GM18909 (cell line): ENCODE measurements around the gene PRCP.
A peak's percentile ranks its signal among the peaks of the same experiment; 100 is the strongest.
"Not testable (repeated sequence)": the region's sequence is repeated elsewhere in the genome, so short reads cannot be mapped to it uniquely, and the experiment has no call there.

Experiments used
- ATAC-seq: cut with Tn5 transposase; IDR thresholded peaks from one replicate; pipeline ENCODE4 v1.9.1; 2021; ENCODE audit warnings: mild to moderate bottlenecking; ENCODE audit not compliant: unreplicated experiment, poor library complexity

PRCP gene

GRCh38 chr11:82874646-82875523 is 25.3 kb downstream of the PRCP start:
- ATAC-seq: no peak

- no peak for ATAC-seq
Measured at GRCh38 chr11:82873919-82874333, 26.3 kb downstream of the PRCP start.

DNA sequence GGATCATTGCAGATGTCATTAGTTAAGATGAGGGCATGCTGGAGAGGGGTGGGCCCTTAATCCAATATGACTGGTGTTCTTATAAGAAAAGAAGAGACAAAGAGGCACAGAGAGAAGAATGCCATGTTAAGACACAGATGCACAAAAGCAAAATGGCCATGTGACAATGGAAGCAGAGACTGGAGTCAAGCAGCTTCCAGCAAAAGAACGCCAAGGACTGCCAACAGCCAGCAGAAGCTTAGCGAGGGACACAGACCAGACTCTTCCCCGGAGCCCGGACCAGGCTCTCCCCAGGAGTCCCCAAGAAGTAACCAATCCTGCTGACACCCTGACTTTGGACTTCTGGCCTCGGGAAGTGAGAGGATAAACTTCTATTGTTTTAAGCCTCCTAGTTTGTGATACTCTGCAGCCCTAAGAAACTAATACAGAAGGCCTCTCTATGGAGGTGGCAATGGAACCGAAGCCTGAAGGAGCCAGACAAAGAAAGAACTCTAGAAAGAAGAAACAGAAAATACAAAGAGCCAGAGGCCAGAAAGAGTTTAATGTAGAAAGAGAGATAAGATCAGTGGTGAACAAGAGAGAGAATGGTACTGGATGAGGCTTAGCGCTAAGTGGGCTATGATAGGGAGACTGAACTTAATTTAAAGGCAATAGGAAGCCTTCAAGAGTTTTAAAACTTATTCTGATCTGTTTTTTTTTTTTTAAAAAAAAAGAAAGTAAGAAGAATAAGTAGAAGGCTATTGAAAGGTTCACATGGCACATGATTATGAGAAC is 27.7 kb downstream of the PRCP start:
- ATAC-seq: no peak

DNA sequence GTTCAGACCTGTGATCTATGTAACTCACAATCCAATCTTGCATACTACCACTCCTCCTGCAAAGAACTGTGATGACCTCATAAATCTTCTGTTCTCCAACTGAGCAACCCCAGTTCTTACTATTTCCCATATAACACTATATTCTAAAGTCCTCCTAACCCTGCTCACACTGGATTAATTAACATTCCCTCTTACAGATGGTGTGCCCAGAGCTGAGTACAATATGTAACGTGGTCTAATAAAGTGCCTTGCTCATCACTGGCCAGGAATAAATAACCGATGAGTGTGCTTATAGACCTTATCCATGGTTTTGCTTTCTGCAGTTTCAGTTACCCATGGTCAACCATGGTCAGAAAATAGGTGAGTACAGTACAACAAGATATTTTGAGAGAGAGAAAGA is 28.6 kb downstream of the PRCP start:
- no peak for ATAC-seq

GRCh38 chr11:82869657-82870056 is 30.6 kb downstream of the PRCP start:
- no peak for ATAC-seq

- peak; percentile 60 for ATAC-seq
Measured at GRCh38 chr11:82867495-82868082, 32.6 kb downstream of the PRCP start.

- ATAC-seq: no peak
Measured at GRCh38 chr11:82865841-82866240, 34.4 kb downstream of the PRCP start.

DNA sequence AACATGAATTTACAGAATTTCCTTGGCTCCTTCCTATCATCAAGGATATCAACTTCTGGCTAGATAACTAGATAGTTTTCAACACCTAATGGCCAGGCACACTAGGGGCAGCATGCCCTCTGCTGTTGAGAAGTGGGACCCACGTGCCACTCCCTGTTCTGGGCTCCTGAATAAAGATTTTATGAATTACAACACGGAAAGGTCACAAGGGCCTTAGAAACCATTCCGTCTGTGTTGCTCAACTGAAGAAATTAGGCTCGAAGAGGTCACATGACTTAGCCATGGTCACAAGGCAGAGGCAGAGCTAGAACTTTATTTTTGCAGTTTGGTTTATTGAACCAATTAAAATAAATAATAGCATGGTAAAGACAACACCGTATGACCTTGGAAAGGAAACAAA is 36.0 kb downstream of the PRCP start:
- ATAC-seq: peak; percentile 66

GRCh38 chr11:82863209-82863608 is 37.0 kb downstream of the PRCP start:
- ATAC-seq: no peak

DNA sequence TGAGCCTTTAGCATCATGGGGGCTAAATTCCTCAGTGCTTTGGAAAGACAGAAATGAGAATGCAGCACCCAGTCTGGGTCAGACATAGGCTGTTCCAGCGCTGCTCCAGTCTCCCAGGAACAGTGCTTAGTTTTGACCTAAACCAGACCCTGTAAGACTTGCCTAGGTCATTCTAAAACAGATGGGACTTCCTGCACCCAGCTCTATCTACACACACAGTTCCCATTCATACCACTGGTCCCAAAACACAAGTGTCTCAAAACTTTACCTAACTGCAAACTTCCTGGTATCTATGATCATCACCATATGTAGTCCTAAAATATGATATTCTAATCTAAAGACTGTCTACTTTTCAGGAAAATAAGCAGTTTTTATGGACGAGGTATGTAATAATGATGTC is 37.9 kb downstream of the PRCP start:
- ATAC-seq: no peak

- no peak for ATAC-seq
Measured at GRCh38 chr11:82859750-82860149, 40.5 kb downstream of the PRCP start.

- ATAC-seq: no peak
Measured at GRCh38 chr11:82858556-82859091, 41.6 kb downstream of the PRCP start.

- ATAC-seq: no peak
Measured at GRCh38 chr11:82858133-82858532, 42.1 kb downstream of the PRCP start.

DNA sequence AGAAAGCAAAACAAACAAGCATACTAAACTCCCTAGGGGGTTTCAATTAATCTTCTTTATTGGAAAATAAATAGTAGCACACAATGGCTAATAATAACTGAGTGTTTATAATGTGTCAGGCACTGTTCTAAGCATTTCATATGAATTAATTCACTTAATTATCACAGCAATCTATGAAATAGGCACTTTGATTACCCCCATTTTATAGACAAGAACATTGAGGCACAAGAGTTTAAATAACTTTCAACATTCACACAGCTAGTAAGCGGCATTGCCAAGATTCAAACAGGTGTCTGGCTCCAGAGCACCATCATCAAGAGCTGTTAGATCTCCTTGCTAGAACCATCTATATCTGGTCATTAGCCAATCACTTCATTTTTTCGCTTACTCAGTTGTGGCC is 43.1 kb downstream of the PRCP start:
- ATAC-seq: no peak

DNA sequence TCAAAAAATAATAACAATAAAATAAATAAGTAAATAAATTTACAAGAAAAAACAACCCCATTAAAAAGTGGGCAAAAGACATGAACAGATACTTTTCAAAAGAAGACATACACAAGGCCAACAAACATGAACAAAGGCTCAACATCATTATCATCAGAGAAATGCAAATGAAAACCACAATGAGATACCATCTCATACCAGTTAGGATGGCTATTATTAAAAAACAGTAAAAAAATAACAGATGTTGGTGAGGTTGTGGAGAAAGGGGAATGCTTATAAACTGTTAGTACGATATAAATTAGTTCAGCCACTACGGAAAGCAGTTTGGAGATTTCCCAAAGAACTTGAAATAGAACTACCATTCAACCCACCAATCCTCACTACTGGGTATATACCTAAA is 44.6 kb downstream of the PRCP start:
- ATAC-seq: no peak

GRCh38 chr11:82854916-82855315 is 45.3 kb downstream of the PRCP start:
- not testable (repeated sequence) for ATAC-seq

- ATAC-seq: no peak
Measured at GRCh38 chr11:82854242-82854641, 46.0 kb downstream of the PRCP start.

DNA sequence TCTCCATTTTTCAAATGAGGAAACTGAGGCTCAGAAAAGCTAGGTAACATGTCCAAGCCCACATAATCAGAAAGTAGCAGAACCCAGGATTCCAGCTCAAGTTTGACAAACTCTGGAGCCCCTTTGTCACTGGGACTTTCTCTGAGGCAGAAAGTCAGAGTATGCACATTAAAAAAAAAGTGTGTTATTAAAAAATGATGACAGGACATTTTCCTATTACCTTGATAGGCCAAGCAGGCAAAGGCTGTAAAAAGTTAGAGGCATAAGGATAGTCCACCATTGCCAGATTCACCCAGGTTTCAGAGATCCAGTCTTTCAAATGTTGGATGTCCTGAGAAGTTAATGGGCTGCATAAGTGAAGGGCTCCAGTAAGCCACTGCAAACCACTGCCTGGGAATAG is 51.4 kb downstream of the PRCP start:
- no peak for ATAC-seq

GRCh38 chr11:82845356-82846353 is 54.6 kb downstream of the PRCP start:
- ATAC-seq: no peak
